ENCODE data around the gene ZSCAN18.

GRCh38 chr19:58084596-58085347 is 13.3 kb downstream of the ZSCAN18 start:
- no peak for TF ChIP-seq CTCF (IDR thresholded peaks at IDR 0.05; ENCODE audit: poor library complexity, severe bottlenecking)
- no peak for TF ChIP-seq RAD21 (conservative IDR thresholded peaks at IDR 0.05)
- no peak for TF ChIP-seq TAF1 (IDR thresholded peaks at IDR 0.05; ENCODE audit: low read depth)
- no peak for TF ChIP-seq EZH2 (IDR thresholded peaks at IDR 0.05; ENCODE audit: borderline replicate concordance, insufficient read depth, low read length, poor library complexity, severe bottlenecking)
- TF ChIP-seq POLR2AphosphoS5 (IDR thresholded peaks at IDR 0.05) = no peak
- no peak for TF ChIP-seq EP300 (conservative IDR thresholded peaks at IDR 0.05; ENCODE audit: poor library complexity, severe bottlenecking)

Data from neural cell (in vitro differentiated cells).